ENCODE measurements around the gene MGST2.

MGST2 gene

GRCh38 chr4:139665690-139666529, at the start of gene MGST2:
TSS of gene MGST2 (plus strand) at chr4:139665819. CDS start at chr4:139666020, 201 bp downstream.
- Histone ChIP-seq H3K4me1 (ENCODE audit: control insufficient read depth in 1 of 2, insufficient read depth in 1 of 2, low read depth in 1 of 2, low read length in 1 of 2) (peaks cover 33 to 39% of the 10 kb centered on the region in 2 experiments), H3K9me3 (no peaks in the 10 kb centered on the region), H3K36me3 (no peaks in the 10 kb centered on the region), H3K27ac (peak within 1 kb of the TSS; percentile 87), H3K27me3 (no peaks in the 10 kb centered on the region), H3K4me3 (ENCODE audit: low read depth in 1 of 2, low read length in 1 of 2) (peak within 1 kb of the TSS; percentile 63 to 80)
- TF ChIP-seq, protein P1, sequence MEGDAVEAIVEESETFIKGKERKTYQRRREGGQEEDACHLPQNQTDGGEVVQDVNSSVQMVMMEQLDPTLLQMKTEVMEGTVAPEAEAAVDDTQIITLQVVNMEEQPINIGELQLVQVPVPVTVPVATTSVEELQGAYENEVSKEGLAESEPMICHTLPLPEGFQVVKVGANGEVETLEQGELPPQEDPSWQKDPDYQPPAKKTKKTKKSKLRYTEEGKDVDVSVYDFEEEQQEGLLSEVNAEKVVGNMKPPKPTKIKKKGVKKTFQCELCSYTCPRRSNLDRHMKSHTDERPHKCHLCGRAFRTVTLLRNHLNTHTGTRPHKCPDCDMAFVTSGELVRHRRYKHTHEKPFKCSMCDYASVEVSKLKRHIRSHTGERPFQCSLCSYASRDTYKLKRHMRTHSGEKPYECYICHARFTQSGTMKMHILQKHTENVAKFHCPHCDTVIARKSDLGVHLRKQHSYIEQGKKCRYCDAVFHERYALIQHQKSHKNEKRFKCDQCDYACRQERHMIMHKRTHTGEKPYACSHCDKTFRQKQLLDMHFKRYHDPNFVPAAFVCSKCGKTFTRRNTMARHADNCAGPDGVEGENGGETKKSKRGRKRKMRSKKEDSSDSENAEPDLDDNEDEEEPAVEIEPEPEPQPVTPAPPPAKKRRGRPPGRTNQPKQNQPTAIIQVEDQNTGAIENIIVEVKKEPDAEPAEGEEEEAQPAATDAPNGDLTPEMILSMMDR (IDR thresholded peaks at IDR 0.05): no peak

- Histone ChIP-seq H3K27ac (no peak overlapping the region), H3K27me3 (no peaks in the 10 kb centered on the region), H3K4me3 (ENCODE audit: low read depth in 1 of 2, low read length in 1 of 2) (no peak overlapping the region), H3K36me3 (no peaks in the 10 kb centered on the region), H3K4me1 (ENCODE audit: control insufficient read depth in 1 of 2, insufficient read depth in 1 of 2, low read depth in 1 of 2, low read length in 1 of 2) (no peaks in the 10 kb centered on the region), H3K9me3 (no peaks in the 10 kb centered on the region)
- TF ChIP-seq, protein P1 (IDR thresholded peaks at IDR 0.05): no peak
Observed at GRCh38 chr4:139617702-139618490, 47.7 kb upstream of the MGST2 start.

GRCh38 chr4:139619644-139620043, 46.0 kb upstream of the MGST2 start:
- TF ChIP-seq, protein P1 (IDR thresholded peaks at IDR 0.05): no peak
- H3K27ac ChIP-seq: no peak overlapping the region

GRCh38 chr4:139622901-139623381, 42.7 kb upstream of the MGST2 start:
- no peaks in the 10 kb centered on the region for H3K4me1 ChIP-seq (ENCODE audit: control insufficient read depth in 1 of 2, insufficient read depth in 1 of 2, low read depth in 1 of 2, low read length in 1 of 2)

More at GRCh38 chr4:139619644-139620043, 46.0 kb upstream of the MGST2 start:
- no peaks in the 10 kb centered on the region for H3K36me3 ChIP-seq
- no peaks in the 10 kb centered on the region for H3K27me3 ChIP-seq
- H3K4me3 ChIP-seq (ENCODE audit: low read depth in 1 of 2, low read length in 1 of 2): no peak overlapping the region
- H3K4me1 ChIP-seq (ENCODE audit: control insufficient read depth in 1 of 2, insufficient read depth in 1 of 2, low read depth in 1 of 2, low read length in 1 of 2): no peaks in the 10 kb centered on the region
- H3K9me3 ChIP-seq: no peaks in the 10 kb centered on the region

DNA sequence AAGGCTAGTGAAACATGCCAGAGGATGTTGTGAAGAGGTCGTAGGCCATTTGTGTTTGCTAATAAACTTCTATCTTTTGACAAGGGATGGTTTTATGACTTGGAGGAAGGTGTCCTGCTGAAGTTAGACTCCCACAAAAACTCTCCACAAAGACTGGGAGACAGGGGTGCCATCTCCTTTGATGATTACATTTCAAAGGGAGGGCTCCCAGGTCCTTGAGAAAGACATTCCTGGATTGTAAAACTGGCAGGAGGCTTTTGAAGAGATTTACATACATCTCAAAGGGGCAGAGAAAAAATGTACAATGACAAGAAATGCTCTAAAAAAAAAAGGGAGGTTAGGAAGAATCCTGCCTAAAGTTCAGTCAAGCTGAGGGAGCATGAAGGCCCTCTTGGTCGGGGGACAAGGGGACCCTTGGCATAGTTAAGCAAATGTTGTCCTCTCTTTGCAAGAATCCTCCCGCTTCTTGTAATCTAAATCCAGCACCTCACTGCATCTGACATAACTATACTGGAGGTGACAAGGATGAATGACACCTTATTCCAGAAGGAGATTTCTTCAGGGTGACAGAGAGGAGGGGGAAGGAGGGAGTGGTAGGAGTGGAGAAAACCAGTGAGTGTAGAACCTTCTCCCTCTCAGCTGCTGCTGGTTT, 41.1 kb upstream of the MGST2 start:
- Histone ChIP-seq H3K9me3 (no peaks in the 10 kb centered on the region), H3K36me3 (no peaks in the 10 kb centered on the region), H3K4me3 (ENCODE audit: low read depth in 1 of 2, low read length in 1 of 2) (no peak overlapping the region), H3K27ac (no peak overlapping the region), H3K27me3 (no peaks in the 10 kb centered on the region), H3K4me1 (ENCODE audit: control insufficient read depth in 1 of 2, insufficient read depth in 1 of 2, low read depth in 1 of 2, low read length in 1 of 2) (no peaks in the 10 kb centered on the region)
- TF ChIP-seq, protein P1 (IDR thresholded peaks at IDR 0.05): no peak

More at GRCh38 chr4:139622901-139623381, 42.7 kb upstream of the MGST2 start:
- H3K4me3 ChIP-seq (ENCODE audit: low read depth in 1 of 2, low read length in 1 of 2): no peak overlapping the region
- no peaks in the 10 kb centered on the region for H3K27me3 ChIP-seq
- no peaks in the 10 kb centered on the region for H3K36me3 ChIP-seq
- TF ChIP-seq, protein P1 (IDR thresholded peaks at IDR 0.05): no peak
- H3K9me3 ChIP-seq: no peaks in the 10 kb centered on the region
- no peak overlapping the region for H3K27ac ChIP-seq

Data from neutrophil (primary cell).